Measurements from ENCODE around the gene AGPAT3. TPM values are rescaled to one million over a fixed set of nuclear protein-coding genes. Genes with fewer than 3 reads are reported as not detected.

Gene AGPAT3
- total RNA-seq, 5 donors from 2014 or later (not counting 1 experiment from before 2014, with no cell fraction given): 48.4 to 77.2 (median 65.1) TPM

- Histone ChIP-seq H3K27ac (ENCODE audit: low read length) (no peak overlapping the region), H3K27me3 (replicated peaks in 1 of 2; ENCODE audit: control insufficient read depth in 2 of 2, extremely low read depth in 1 of 2, insufficient read depth in 2 of 2, low read length in 1 of 2) (peaks cover 0 to 56% of the 10 kb centered on the region in 2 experiments), H3K9me3 (no peaks in the 10 kb centered on the region), H3K36me3 (ENCODE audit: control insufficient read depth in 2 of 2, extremely low read depth in 1 of 2, insufficient read depth in 1 of 2, low read length in 1 of 2) (no peaks in the 10 kb centered on the region), H3K4me3 (ENCODE audit: control insufficient read depth in 1 of 2, extremely low read depth in 1 of 2, low read length in 1 of 2) (no peak overlapping the region), H3K4me1 (ENCODE audit: control insufficient read depth in 1 of 2, extremely low read depth in 1 of 2, insufficient read depth in 2 of 2, low read length in 2 of 2) (peaks cover 0 to 8% of the 10 kb centered on the region in 2 experiments)
- ATAC-seq (replicated peaks in 1 of 4) (no peak), DNase-seq (no peak)
- 79% methylated on average over 10 of the region's 10 CpGs for WGBS (ENCODE audit: insufficient coverage)
- Mint-ChIP-seq H3K4me1 (peaks cover 0 to 7% (median 2%) of the 10 kb centered on the region in 3 donors), H3K36me3 (no peaks in the 10 kb centered on the region), H3K9me3 (no peaks in the 10 kb centered on the region), H3K27ac (peak overlapping the region in 1 of 2 donors; percentile 55), H3K4me3 (no peak overlapping the region), H3K27me3 (peaks cover 30 to 61% of the 10 kb centered on the region in 2 donors)
- CTCF ChIA-PET: interaction anchor here in 1 of 2 donors (0.6 kb wide), 1 partner anchor 24 kb away, joined by 3 read pairs; no protein-coding TSS in a partner anchor
- POLR2A ChIA-PET: no interaction called here
Observed at GRCh38 chr21:43832648-43833047, 32.4 kb upstream of the AGPAT3 start.

- H3K9me3 ChIP-seq: no peaks in the 10 kb centered on the region
- ChIA-PET CTCF (no interaction called here), POLR2A (no interaction called here)
- no peaks in the 10 kb centered on the region for H3K36me3 ChIP-seq (ENCODE audit: control insufficient read depth in 2 of 2, extremely low read depth in 1 of 2, insufficient read depth in 1 of 2, low read length in 1 of 2)
- 64% methylated on average over 30 of the region's 30 CpGs for WGBS (ENCODE audit: insufficient coverage)
- Mint-ChIP-seq H3K36me3 (no peaks in the 10 kb centered on the region), H3K9me3 (no peaks in the 10 kb centered on the region), H3K4me1 (peaks cover 0 to 7% (median 2%) of the 10 kb centered on the region in 3 donors), H3K27me3 (peaks cover 39 to 65% of the 10 kb centered on the region in 2 donors), H3K4me3 (no peak overlapping the region), H3K27ac (no peak overlapping the region)
- H3K27me3 ChIP-seq (replicated peaks in 1 of 2; ENCODE audit: control insufficient read depth in 2 of 2, extremely low read depth in 1 of 2, insufficient read depth in 2 of 2, low read length in 1 of 2): peaks cover 0 to 56% of the 10 kb centered on the region in 2 experiments
- no peak for ATAC-seq (replicated peaks in 1 of 4)
- DNase-seq: no peak
- peaks cover 0 to 8% of the 10 kb centered on the region in 2 experiments for H3K4me1 ChIP-seq (ENCODE audit: control insufficient read depth in 1 of 2, extremely low read depth in 1 of 2, insufficient read depth in 2 of 2, low read length in 2 of 2)
- no peak overlapping the region for H3K4me3 ChIP-seq (ENCODE audit: control insufficient read depth in 1 of 2, extremely low read depth in 1 of 2, low read length in 1 of 2)
- no peak overlapping the region for H3K27ac ChIP-seq (ENCODE audit: low read length)
Observed at GRCh38 chr21:43834146-43834905, 30.7 kb upstream of the AGPAT3 start.

GRCh38 chr21:43835050-43835449 is 30.0 kb upstream of the AGPAT3 start:
- Mint-ChIP-seq H3K4me3 (no peak overlapping the region), H3K36me3 (no peaks in the 10 kb centered on the region), H3K9me3 (no peaks in the 10 kb centered on the region), H3K4me1 (peaks cover 0 to 7% (median 2%) of the 10 kb centered on the region in 3 donors), H3K27ac (no peak overlapping the region), H3K27me3 (peaks cover 39 to 58% of the 10 kb centered on the region in 2 donors)
- Histone ChIP-seq H3K4me1 (ENCODE audit: control insufficient read depth in 1 of 2, extremely low read depth in 1 of 2, insufficient read depth in 2 of 2, low read length in 2 of 2) (peaks cover 0 to 8% of the 10 kb centered on the region in 2 experiments), H3K27ac (ENCODE audit: low read length) (no peak overlapping the region), H3K27me3 (replicated peaks in 1 of 2; ENCODE audit: control insufficient read depth in 2 of 2, extremely low read depth in 1 of 2, insufficient read depth in 2 of 2, low read length in 1 of 2) (peaks cover 0 to 50% of the 10 kb centered on the region in 2 experiments), H3K36me3 (ENCODE audit: control insufficient read depth in 2 of 2, extremely low read depth in 1 of 2, insufficient read depth in 1 of 2, low read length in 1 of 2) (no peaks in the 10 kb centered on the region), H3K4me3 (ENCODE audit: control insufficient read depth in 1 of 2, extremely low read depth in 1 of 2, low read length in 1 of 2) (no peak overlapping the region), H3K9me3 (no peaks in the 10 kb centered on the region)
- no peak for DNase-seq
- WGBS (ENCODE audit: insufficient coverage): 15% methylated on average over 10 of the region's 15 CpGs
- no peak for ATAC-seq (replicated peaks in 1 of 4)
- POLR2A ChIA-PET: no interaction called here
- CTCF ChIA-PET: no interaction called here

- ATAC-seq (replicated peaks in 1 of 4) (no peak), DNase-seq (no peak)
- Mint-ChIP-seq H3K9me3 (no peaks in the 10 kb centered on the region), H3K27ac (no peak overlapping the region), H3K36me3 (no peaks in the 10 kb centered on the region), H3K27me3 (peaks cover 36 to 53% of the 10 kb centered on the region in 2 donors), H3K4me1 (peaks cover 0 to 7% (median 2%) of the 10 kb centered on the region in 3 donors), H3K4me3 (no peak overlapping the region)
- Histone ChIP-seq H3K4me1 (ENCODE audit: control insufficient read depth in 1 of 2, extremely low read depth in 1 of 2, insufficient read depth in 2 of 2, low read length in 2 of 2) (peaks cover 0 to 8% of the 10 kb centered on the region in 2 experiments), H3K27ac (ENCODE audit: low read length) (no peak overlapping the region), H3K4me3 (ENCODE audit: control insufficient read depth in 1 of 2, extremely low read depth in 1 of 2, low read length in 1 of 2) (no peak overlapping the region), H3K27me3 (replicated peaks in 1 of 2; ENCODE audit: control insufficient read depth in 2 of 2, extremely low read depth in 1 of 2, insufficient read depth in 2 of 2, low read length in 1 of 2) (peaks cover 0 to 53% of the 10 kb centered on the region in 2 experiments), H3K36me3 (ENCODE audit: control insufficient read depth in 2 of 2, extremely low read depth in 1 of 2, insufficient read depth in 1 of 2, low read length in 1 of 2) (no peaks in the 10 kb centered on the region), H3K9me3 (no peaks in the 10 kb centered on the region)
- ChIA-PET POLR2A (no interaction called here), CTCF (no interaction called here)
- 79% methylated on average over 2 of the region's 6 CpGs for WGBS (ENCODE audit: insufficient coverage)
Observed at GRCh38 chr21:43835861-43836260, 29.2 kb upstream of the AGPAT3 start.

- ATAC-seq (replicated peaks in 1 of 4) (no peak), DNase-seq (no peak)
- Histone ChIP-seq H3K27ac (ENCODE audit: low read length) (no peak overlapping the region), H3K27me3 (replicated peaks in 1 of 2; ENCODE audit: control insufficient read depth in 2 of 2, extremely low read depth in 1 of 2, insufficient read depth in 2 of 2, low read length in 1 of 2) (peaks cover 0 to 50% of the 10 kb centered on the region in 2 experiments), H3K9me3 (no peaks in the 10 kb centered on the region), H3K4me3 (ENCODE audit: control insufficient read depth in 1 of 2, extremely low read depth in 1 of 2, low read length in 1 of 2) (no peak overlapping the region), H3K4me1 (ENCODE audit: control insufficient read depth in 1 of 2, extremely low read depth in 1 of 2, insufficient read depth in 2 of 2, low read length in 2 of 2) (peaks cover 0 to 8% of the 10 kb centered on the region in 2 experiments), H3K36me3 (ENCODE audit: control insufficient read depth in 2 of 2, extremely low read depth in 1 of 2, insufficient read depth in 1 of 2, low read length in 1 of 2) (no peaks in the 10 kb centered on the region)
- ChIA-PET CTCF (no interaction called here), POLR2A (no interaction called here)
- Mint-ChIP-seq H3K27ac (no peak overlapping the region), H3K4me1 (peaks cover 0 to 7% (median 2%) of the 10 kb centered on the region in 3 donors), H3K4me3 (no peak overlapping the region), H3K36me3 (no peaks in the 10 kb centered on the region), H3K9me3 (no peaks in the 10 kb centered on the region), H3K27me3 (peaks cover 35 to 52% of the 10 kb centered on the region in 2 donors)
- 69% methylated on average over 2 of the region's 6 CpGs for WGBS (ENCODE audit: insufficient coverage)
Observed at GRCh38 chr21:43836616-43837015, 28.4 kb upstream of the AGPAT3 start.

- Histone ChIP-seq H3K9me3 (no peaks in the 10 kb centered on the region), H3K36me3 (ENCODE audit: control insufficient read depth in 2 of 2, extremely low read depth in 1 of 2, insufficient read depth in 1 of 2, low read length in 1 of 2) (no peaks in the 10 kb centered on the region), H3K27ac (ENCODE audit: low read length) (no peak overlapping the region), H3K27me3 (replicated peaks in 1 of 2; ENCODE audit: control insufficient read depth in 2 of 2, extremely low read depth in 1 of 2, insufficient read depth in 2 of 2, low read length in 1 of 2) (peaks cover 0 to 23% of the 10 kb centered on the region in 2 experiments), H3K4me3 (ENCODE audit: control insufficient read depth in 1 of 2, extremely low read depth in 1 of 2, low read length in 1 of 2) (no peak overlapping the region), H3K4me1 (ENCODE audit: control insufficient read depth in 1 of 2, extremely low read depth in 1 of 2, insufficient read depth in 2 of 2, low read length in 2 of 2) (no peaks in the 10 kb centered on the region)
- H3K4me1 Mint-ChIP-seq: peaks cover 5 to 10% (median 6%) of the 10 kb centered on the region in 3 donors
- 100% methylated on average over 1 of the region's 3 CpGs for WGBS (ENCODE audit: insufficient coverage)
- H3K36me3 Mint-ChIP-seq: no peaks in the 10 kb centered on the region
- DNase-seq (no peak), ATAC-seq (replicated peaks in 1 of 4) (no peak)
- H3K4me3 Mint-ChIP-seq: no peak overlapping the region
- POLR2A ChIA-PET: no interaction called here
- H3K9me3 Mint-ChIP-seq: no peaks in the 10 kb centered on the region
- CTCF ChIA-PET: interaction anchor here in 1 of 2 donors (0.7 kb wide), 1 partner anchor 81 kb away, joined by 5 read pairs; no protein-coding TSS in a partner anchor
- H3K27me3 Mint-ChIP-seq: peaks cover 22 to 26% of the 10 kb centered on the region in 2 donors
- H3K27ac Mint-ChIP-seq: no peak overlapping the region
Observed at GRCh38 chr21:43840259-43840658, 24.8 kb upstream of the AGPAT3 start.

All from T-cell (primary cell).